Ovary (tissue), 9 donors: ENCODE measurements around the gene ABT1. TPM values are rescaled to one million over a fixed set of nuclear protein-coding genes. Genes with fewer than 3 reads are reported as not detected.

Experiments
- DNase-seq, 5 donors: peaks; one replicate each; pipeline ENCODE4 v3.0.0-alpha.2; 2019 to 2020
- H3K27ac ChIP-seq, 2 donors: fragments of 200-600 bp; one replicate each; pipeline versions ENCODE4 v1.5.1 to v1.8.0; 2019 to 2022
- H3K27me3 ChIP-seq: fragments of 200-600 bp; one replicate; pipeline ENCODE4 v1.8.0; 2022
- H3K36me3 ChIP-seq: fragments of 200-600 bp; sonication (generic); one replicate; pipeline ENCODE4 v1.5.1; 2019
- H3K4me1 ChIP-seq: one replicate; pipeline ENCODE4 v1.8.1; 2013; ENCODE audit warnings: mild to moderate bottlenecking, moderate library complexity; ENCODE audit not compliant: insufficient read depth
- H3K4me3 ChIP-seq: fragments of 200-600 bp; sonication (generic); one replicate; pipeline ENCODE4 v1.5.1; 2017
- H3K9me3 ChIP-seq, 2 donors: fragments of 200-600 bp in 1 of 2; sonication (generic) in 1 of 2; one replicate each; pipeline versions ENCODE4 v1.5.1 to v1.8.1; 2013 to 2019; ENCODE audit warnings: mild to moderate bottlenecking in 1 of 2, moderate library complexity in 1 of 2
- CTCF ChIP-seq, 3 donors: fragments of 450-650 bp in 2 of 3; fragments of 200-600 bp in 1 of 3; IDR thresholded peaks; one replicate each; pipeline versions ENCODE4 v1.5.1 to v1.8.0; 2016 to 2022; ENCODE audit warnings: antibody characterized with exemption in 3 of 3, mild to moderate bottlenecking in 1 of 3
- EP300 ChIP-seq: sonication (generic); formaldehyde crosslinking; IDR thresholded peaks from one replicate; pipeline ENCODE4 v1.6.1; 2017; ENCODE audit warnings: antibody characterized with exemption
- POLR2A ChIP-seq: fragments of 450-650 bp; IDR thresholded peaks from one replicate; pipeline ENCODE4 v1.6.1; 2017; ENCODE audit warnings: antibody characterized with exemption, mild to moderate bottlenecking, moderate library complexity
- WGBS, 3 donors: extraction: QIAGEN DNeasy Blood & Tissue Kit in 1 of 3; methylation state at CpG; one replicate each; pipeline versions ENCODE4 v1.1.5 to v1.1.7; 2013 to 2017; 5-methylcytosine and 5-hydroxymethylcytosine counted together
- intact Hi-C, 4 donors: fragments of 100-400 bp; cut with DNase I; formaldehyde crosslinking; loops; one replicate each; pipeline versions ENCODE4 v1.11.0 to v1.15.1; 2022 to 2023
- polyA plus RNA-seq, 2 donors: library from polyadenylated mRNA; stranded (reverse); fragments of 200-250 nt in 1 of 2; fragments of 350-450 nt in 1 of 2; fragmentation: Illumina TruSeq in 1 of 2; extraction: RNeasy Lipid Tissue Mini Kit (QIAGEN cat#74804) in 1 of 2; gene quantifications; one replicate each; pipeline ENCODE4 v1.2.3, GENCODE V29; 2013 to 2014
- total RNA-seq, 7 donors: library from RNA; depleted of rRNA in 2 of 7; stranded (reverse); fragments of >200 nt in 2 of 7; fragmentation: NEBNext Ultra II Directional in 3 of 7; extraction: Animal tissue kit (Norgen Biotek cat#: 25700) in 3 of 7; gene quantifications; one replicate each; pipeline versions ENCODE4 v1.1.0 to v1.2.4, GENCODE V29; 2016 to 2023
- donor health status: DM: no; HTN: no; CAD: no; lungs with moderate emphysema.
- donor health status: DM: no; HTN: no; CAD: no.
- donor health status: Bipolar disorder and iron deficiency.
- donor health status: DM: yes; HTN: yes; CAD: no.
- donor health status: DM: no; HTN: no; CAD: no.
- donor health status: DM: yes; HTN: yes; CAD: no.

ABT1 gene
- total and polyA plus RNA-seq, 9 donors, result 8.5 to 18.2 (median 15.5) TPM

DNA sequence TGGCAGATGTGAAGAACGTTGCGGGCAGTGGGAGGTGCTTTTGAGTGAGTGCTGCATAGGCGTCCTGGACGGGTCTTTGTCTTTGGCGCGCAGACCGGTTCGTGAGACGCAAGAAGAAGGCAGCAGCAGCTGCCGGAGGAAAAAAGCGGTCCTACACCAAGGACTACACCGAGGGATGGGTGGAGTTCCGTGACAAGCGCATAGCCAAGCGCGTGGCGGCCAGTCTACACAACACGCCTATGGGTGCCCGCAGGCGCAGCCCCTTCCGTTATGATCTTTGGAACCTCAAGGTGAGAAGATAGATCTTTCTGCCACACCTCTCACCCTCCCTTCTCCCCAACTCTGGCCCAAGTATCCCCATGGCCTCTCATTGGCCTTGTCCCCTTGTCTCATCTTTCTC, 1.1 kb downstream of the ABT1 start:
- intact Hi-C loops, result loop anchor here in 3 of 4 donors (2.0 to 10.0 kb wide), 4 partner anchors 25 to 423 kb away; no protein-coding TSS in a partner anchor
- WGBS, 3 donors, result 58 to 63% (median 61%) methylated on average over 21 of the region's 21 CpGs
- no peaks in the 10 kb centered on the region for H3K27me3 ChIP-seq
- no peaks in the 10 kb centered on the region for H3K36me3 ChIP-seq
- no peak overlapping the region for H3K4me3 ChIP-seq
- no peaks in the 10 kb centered on the region for H3K9me3 ChIP-seq
- no peak overlapping the region for H3K27ac ChIP-seq
- peak in 2 of 5 donors; percentile 40 to 43 for DNase-seq
- H3K4me1 ChIP-seq, result peaks cover 4% of the 10 kb centered on the region
- no peak for TF ChIP-seq EP300
- no peak for TF ChIP-seq CTCF (IDR thresholded peaks at IDR 0.05)
- TF ChIP-seq POLR2A, result no peak

GRCh38 chr6:26598267-26598666, 1.5 kb downstream of the ABT1 start:
- intact Hi-C loops, result loop anchor here in 3 of 4 donors (5.0 to 10.0 kb wide), 3 partner anchors 253 to 423 kb away; no protein-coding TSS in a partner anchor
- Histone ChIP-seq H3K36me3 (no peaks in the 10 kb centered on the region), H3K4me3 (no peak overlapping the region), H3K9me3 (no peaks in the 10 kb centered on the region), H3K4me1 (peaks cover 4% of the 10 kb centered on the region), H3K27me3 (no peaks in the 10 kb centered on the region), H3K27ac (no peak overlapping the region)
- TF ChIP-seq POLR2A (no peak), CTCF (IDR thresholded peaks at IDR 0.05) (no peak), EP300 (no peak)
- WGBS, 3 donors, result 89 to 92% (median 90%) methylated on average over 20 to 22 of the region's 22 CpGs
- peak; percentile 23 to 62 (median 50) for DNase-seq

DNA sequence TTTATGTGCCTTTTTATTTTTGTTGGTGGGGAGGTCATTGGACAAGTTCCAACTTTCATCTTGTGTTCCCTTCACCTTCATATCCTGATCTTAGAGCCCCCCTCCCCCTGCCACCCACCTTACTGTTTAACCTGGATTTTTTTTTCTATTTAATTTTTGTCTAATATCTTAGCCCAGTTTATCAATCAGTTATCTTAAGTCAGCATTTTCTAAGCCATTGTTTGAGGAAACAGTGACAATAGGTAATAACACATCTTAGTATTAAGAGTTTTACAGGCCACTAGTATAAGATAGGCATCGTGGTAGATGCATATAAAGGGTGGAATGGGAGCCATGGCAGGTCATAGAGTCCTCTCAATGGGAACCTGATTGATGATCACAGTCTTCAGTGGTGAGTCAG, 2.4 kb downstream of the ABT1 start:
- intact Hi-C loops, result loop anchor here in 3 of 4 donors (5.0 to 10.0 kb wide), 3 partner anchors 254 to 424 kb away; no protein-coding TSS in a partner anchor
- WGBS, 3 donors, result 78 to 84% (median 81%) methylated on average over 1 of the region's 1 CpG
- no peaks in the 10 kb centered on the region for H3K9me3 ChIP-seq
- peaks cover 4% of the 10 kb centered on the region for H3K4me1 ChIP-seq
- H3K36me3 ChIP-seq, result no peaks in the 10 kb centered on the region
- DNase-seq, result no peak
- no peak overlapping the region for H3K27ac ChIP-seq
- H3K4me3 ChIP-seq, result no peak overlapping the region
- TF ChIP-seq POLR2A, result no peak
- TF ChIP-seq CTCF (IDR thresholded peaks at IDR 0.05), result no peak
- TF ChIP-seq EP300, result no peak
- no peaks in the 10 kb centered on the region for H3K27me3 ChIP-seq

DNA sequence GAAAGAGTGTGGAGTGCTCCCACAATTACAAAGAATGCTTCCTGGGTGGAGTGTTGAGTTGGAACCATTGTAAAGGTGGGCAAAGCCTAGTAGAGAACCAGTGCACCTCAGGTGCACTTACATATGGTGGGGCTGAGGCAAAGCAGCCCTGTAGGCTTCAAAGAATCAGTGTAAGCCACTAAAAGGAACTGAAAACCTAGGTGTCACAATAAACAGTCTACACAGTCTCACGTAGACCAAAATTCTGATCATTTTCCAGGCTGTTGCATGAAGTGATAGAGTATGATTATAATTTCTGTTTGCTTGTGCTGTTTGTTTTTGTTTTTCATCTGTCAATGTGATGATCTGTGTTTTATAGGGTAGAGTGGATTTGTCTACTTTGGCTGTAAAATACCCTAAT, 2.8 kb downstream of the ABT1 start:
- no peak for DNase-seq
- H3K36me3 ChIP-seq, result no peaks in the 10 kb centered on the region
- no peak overlapping the region for H3K27ac ChIP-seq
- no peak overlapping the region for H3K4me3 ChIP-seq
- H3K27me3 ChIP-seq, result no peaks in the 10 kb centered on the region
- 76 to 88% (median 81%) methylated on average over 1 of the region's 1 CpG for WGBS, 3 donors
- no peak for TF ChIP-seq POLR2A
- TF ChIP-seq EP300, result no peak
- no peak for TF ChIP-seq CTCF (IDR thresholded peaks at IDR 0.05)
- intact Hi-C loops, result loop anchor here in 3 of 4 donors (5.0 to 10.0 kb wide), 3 partner anchors 255 to 425 kb away; no protein-coding TSS in a partner anchor
- peaks cover 4% of the 10 kb centered on the region for H3K4me1 ChIP-seq
- H3K9me3 ChIP-seq, result no peaks in the 10 kb centered on the region
